Smooth muscle cell (in vitro differentiated cells): ENCODE results near the gene CTIF. TPM values are rescaled to one million over a fixed set of nuclear protein-coding genes. Genes with fewer than 3 reads are reported as not detected.

Source experiments
- DNase-seq: peaks from one replicate; lab custom pipeline; 2025; ENCODE audit not compliant: unreplicated experiment; lab: John Stamatoyannopoulos, UW
- H2AFZ ChIP-seq: fragments of 200-600 bp; sonication (generic); 2 replicates; pipeline ENCODE4 v1.6.0; 2016; ENCODE audit warnings: antibody characterized with exemption, low read depth, mild to moderate bottlenecking
- H3F3A ChIP-seq: fragments of 200-600 bp; sonication (generic); 2 replicates; pipeline ENCODE4 v1.6.0; 2017; ENCODE audit warnings: antibody characterized with exemption, low read depth
- H3K27ac ChIP-seq: fragments of 200-600 bp; sonication (generic); 2 replicates; pipeline ENCODE4 v1.5.1; 2016; ENCODE audit warnings: low read depth, mild to moderate bottlenecking
- H3K27me3 ChIP-seq: fragments of 200-600 bp; sonication (generic); 2 replicates; pipeline ENCODE4 v1.6.1; 2016; ENCODE audit warnings: low read depth, mild to moderate bottlenecking
- H3K36me3 ChIP-seq: fragments of 200-600 bp; sonication (generic); 2 replicates; pipeline ENCODE4 v1.5.1; 2016; ENCODE audit warnings: low read depth
- H3K4me1 ChIP-seq: fragments of 200-600 bp; sonication (generic); 2 replicates; pipeline ENCODE4 v1.5.1; 2016; ENCODE audit warnings: low read depth
- H3K4me2 ChIP-seq: fragments of 200-600 bp; sonication (generic); 2 replicates; pipeline ENCODE4 v1.6.0; 2016; ENCODE audit warnings: mild to moderate bottlenecking
- H3K4me3 ChIP-seq: fragments of 200-600 bp; sonication (generic); 2 replicates; pipeline ENCODE4 v1.5.1; 2016; ENCODE audit warnings: mild to moderate bottlenecking
- H3K79me2 ChIP-seq: fragments of 200-600 bp; sonication (generic); 2 replicates; pipeline ENCODE4 v1.6.0; 2016; ENCODE audit warnings: low read depth, mild to moderate bottlenecking
- H3K9ac ChIP-seq: fragments of 200-600 bp; sonication (generic); 2 replicates; pipeline ENCODE4 v1.6.0; 2016; ENCODE audit warnings: low read depth
- H3K9me3 ChIP-seq: fragments of 200-600 bp; sonication (generic); replicated peaks from 2 replicates; pipeline ENCODE4 v1.5.1; 2016; ENCODE audit warnings: low read depth
- H4K20me1 ChIP-seq: fragments of 200-600 bp; sonication (generic); 2 replicates; pipeline ENCODE4 v1.6.0; 2016; ENCODE audit warnings: low read depth
- WGBS: methylation state at CpG from one replicate; pipeline ENCODE4 v1.1.7; 2016; ENCODE audit warnings: low lambda C conversion rate; 5-methylcytosine and 5-hydroxymethylcytosine counted together
- polyA plus RNA-seq: library from polyadenylated mRNA; unstranded; fragments of >200 nt; fragmentation: Nextera tagmentation; extraction: Ambion mirVana; gene quantifications from 2 replicates; pipeline ENCODE4 v1.2.1, GENCODE V29; 2016
- total RNA-seq: library from RNA; depleted of rRNA; stranded (reverse); fragments of >200 nt; gene quantifications from 2 replicates; pipeline ENCODE4 v1.2.3, GENCODE V29; 2014
- TF ChIP-seq, protein P1 (sequence below): fragments of 200-600 bp; sonication (generic); IDR thresholded peaks from 2 replicates; pipeline ENCODE4 v1.5.1; 2017; ENCODE audit warnings: borderline replicate concordance, mild to moderate bottlenecking, antibody characterized with exemption; ENCODE audit not compliant: insufficient read depth, poor library complexity, severe bottlenecking

The CTIF gene
- total and polyA plus RNA-seq, 2 experiments from 2014 or later, result 22.2 to 25.3 TPM

DNA sequence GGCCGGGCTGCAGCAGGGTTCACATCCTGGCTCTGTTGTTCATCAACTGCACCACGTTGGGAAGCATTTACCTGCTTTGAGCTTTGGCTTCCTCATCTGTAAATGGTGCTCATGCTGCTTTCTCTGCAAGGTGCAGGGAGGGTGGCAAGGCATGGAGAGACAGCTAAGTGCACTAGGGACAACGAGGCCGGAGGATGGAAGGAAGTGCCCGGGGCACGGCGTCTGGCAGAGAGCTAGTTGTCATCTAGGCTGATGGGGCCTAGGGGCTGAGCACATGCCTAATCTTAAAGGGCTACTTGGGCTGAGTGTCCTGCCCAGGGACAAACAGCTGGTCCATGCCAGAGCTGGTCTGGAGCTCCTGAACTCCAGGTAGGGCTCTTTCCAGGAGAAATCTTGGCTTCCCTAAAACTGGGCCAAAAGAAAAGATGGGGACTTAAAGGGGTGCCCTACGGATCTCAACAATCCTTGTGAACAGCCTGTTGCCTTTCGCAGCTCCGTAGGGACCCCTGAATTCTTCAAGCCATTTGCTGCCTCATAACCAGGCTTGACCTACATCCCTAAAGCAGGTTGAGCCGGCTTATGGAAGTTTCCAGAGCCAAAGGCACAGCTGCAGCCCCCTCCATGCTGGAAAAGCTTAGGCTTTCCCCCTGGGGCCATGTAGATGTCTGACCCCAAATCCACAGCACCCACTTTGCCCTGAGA lies 281.1 kb downstream of the CTIF start:
- no peak overlapping the region for H3K4me2 ChIP-seq
- 94% methylated on average over 11 of the region's 11 CpGs for WGBS
- peaks cover 1% of the 10 kb centered on the region for H3K4me1 ChIP-seq
- H3K27me3 ChIP-seq, result no peaks in the 10 kb centered on the region
- H3K4me3 ChIP-seq, result no peak overlapping the region
- no peak overlapping the region for H2AFZ ChIP-seq
- no peak overlapping the region for H3K9ac ChIP-seq
- TF ChIP-seq, protein P1, sequence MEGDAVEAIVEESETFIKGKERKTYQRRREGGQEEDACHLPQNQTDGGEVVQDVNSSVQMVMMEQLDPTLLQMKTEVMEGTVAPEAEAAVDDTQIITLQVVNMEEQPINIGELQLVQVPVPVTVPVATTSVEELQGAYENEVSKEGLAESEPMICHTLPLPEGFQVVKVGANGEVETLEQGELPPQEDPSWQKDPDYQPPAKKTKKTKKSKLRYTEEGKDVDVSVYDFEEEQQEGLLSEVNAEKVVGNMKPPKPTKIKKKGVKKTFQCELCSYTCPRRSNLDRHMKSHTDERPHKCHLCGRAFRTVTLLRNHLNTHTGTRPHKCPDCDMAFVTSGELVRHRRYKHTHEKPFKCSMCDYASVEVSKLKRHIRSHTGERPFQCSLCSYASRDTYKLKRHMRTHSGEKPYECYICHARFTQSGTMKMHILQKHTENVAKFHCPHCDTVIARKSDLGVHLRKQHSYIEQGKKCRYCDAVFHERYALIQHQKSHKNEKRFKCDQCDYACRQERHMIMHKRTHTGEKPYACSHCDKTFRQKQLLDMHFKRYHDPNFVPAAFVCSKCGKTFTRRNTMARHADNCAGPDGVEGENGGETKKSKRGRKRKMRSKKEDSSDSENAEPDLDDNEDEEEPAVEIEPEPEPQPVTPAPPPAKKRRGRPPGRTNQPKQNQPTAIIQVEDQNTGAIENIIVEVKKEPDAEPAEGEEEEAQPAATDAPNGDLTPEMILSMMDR, result no peak
- peaks cover 3% of the 10 kb centered on the region for H3K36me3 ChIP-seq
- DNase-seq, result no peak
- H4K20me1 ChIP-seq, result no peaks in the 10 kb centered on the region
- H3K9me3 ChIP-seq, result no peaks in the 10 kb centered on the region
- H3K79me2 ChIP-seq, result peaks cover 18% of the 10 kb centered on the region
- no peak overlapping the region for H3K27ac ChIP-seq
- H3F3A ChIP-seq, result no peaks in the 10 kb centered on the region

DNA sequence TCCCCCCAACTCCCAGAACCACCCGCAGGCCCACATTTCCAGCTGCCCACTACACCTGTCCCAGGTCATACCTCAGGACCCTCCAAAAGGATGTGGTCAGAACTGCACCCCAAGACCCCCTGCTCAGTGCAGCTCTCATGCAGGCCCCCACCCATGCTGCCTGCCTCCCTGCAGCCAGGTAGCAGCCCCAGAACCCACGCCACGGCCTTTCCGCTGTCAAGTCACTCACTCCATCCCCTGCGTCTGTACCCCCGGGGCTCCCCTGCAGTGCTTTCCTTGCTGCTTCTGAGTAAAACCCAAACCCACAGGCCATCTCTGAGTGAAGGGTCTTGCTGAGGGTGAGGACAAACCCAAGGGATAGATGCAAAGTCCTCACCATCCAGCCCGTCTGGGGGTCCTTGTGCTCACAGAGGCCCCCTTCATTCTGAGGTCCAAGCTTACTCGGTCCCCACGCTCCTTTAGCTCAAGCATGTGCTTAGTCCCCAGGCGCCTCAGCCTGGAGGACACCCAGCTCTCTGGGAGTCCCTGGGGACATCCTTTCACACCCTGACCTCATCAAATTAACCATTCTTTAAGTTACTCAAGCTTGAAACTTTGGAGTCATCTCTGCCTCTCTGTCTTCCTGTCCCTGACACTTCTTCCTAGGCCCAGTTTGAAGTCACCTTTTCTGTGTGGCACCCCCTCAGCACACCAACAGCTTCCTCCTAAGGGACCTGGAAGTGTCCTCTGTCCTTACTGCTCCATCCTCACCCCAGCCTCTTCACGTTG lies 281.8 kb downstream of the CTIF start:
- DNase-seq, result no peak
- Histone ChIP-seq H3K36me3 (peaks cover 3% of the 10 kb centered on the region), H2AFZ (no peak overlapping the region), H3K27ac (no peak overlapping the region), H3K9ac (no peak overlapping the region), H3K4me3 (no peak overlapping the region), H3K4me2 (no peak overlapping the region), H3K27me3 (no peaks in the 10 kb centered on the region), H4K20me1 (no peaks in the 10 kb centered on the region), H3K79me2 (peaks cover 18% of the 10 kb centered on the region), H3K4me1 (peaks cover 9% of the 10 kb centered on the region), H3K9me3 (no peaks in the 10 kb centered on the region), H3F3A (no peaks in the 10 kb centered on the region)
- WGBS, result 96% methylated on average over 11 of the region's 11 CpGs
- TF ChIP-seq, protein P1, result no peak

DNA sequence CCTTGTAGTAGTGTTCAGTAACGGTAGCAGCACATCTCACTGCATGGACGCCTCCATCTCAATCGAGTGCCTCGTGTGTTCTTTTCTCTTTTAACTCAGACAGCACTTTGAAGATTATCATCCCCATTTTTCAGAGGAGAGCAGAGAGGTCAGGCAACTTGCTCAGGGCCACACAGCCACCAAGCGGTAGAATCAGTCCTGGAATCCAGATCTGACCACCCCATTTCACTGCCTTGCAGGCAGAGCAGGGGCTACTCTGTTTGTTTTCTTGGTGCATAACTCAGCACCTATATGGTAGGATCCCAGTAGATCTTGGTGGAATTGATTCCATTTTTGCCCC lies 282.4 kb downstream of the CTIF start:
- no peaks in the 10 kb centered on the region for H4K20me1 ChIP-seq
- no peak overlapping the region for H2AFZ ChIP-seq
- H3K9me3 ChIP-seq, result no peaks in the 10 kb centered on the region
- H3K4me3 ChIP-seq, result no peak overlapping the region
- no peak overlapping the region for H3K9ac ChIP-seq
- H3K27ac ChIP-seq, result no peak overlapping the region
- TF ChIP-seq, protein P1, result no peak
- no peaks in the 10 kb centered on the region for H3K27me3 ChIP-seq
- H3K4me2 ChIP-seq, result no peak overlapping the region
- WGBS, result 94% methylated on average over 5 of the region's 5 CpGs
- peaks cover 20% of the 10 kb centered on the region for H3K79me2 ChIP-seq
- peaks cover 14% of the 10 kb centered on the region for H3K4me1 ChIP-seq
- H3K36me3 ChIP-seq, result peaks cover 3% of the 10 kb centered on the region
- peaks cover 2% of the 10 kb centered on the region for H3F3A ChIP-seq
- DNase-seq, result no peak
